Measurements from ENCODE around the gene FUBP1.

DNA sequence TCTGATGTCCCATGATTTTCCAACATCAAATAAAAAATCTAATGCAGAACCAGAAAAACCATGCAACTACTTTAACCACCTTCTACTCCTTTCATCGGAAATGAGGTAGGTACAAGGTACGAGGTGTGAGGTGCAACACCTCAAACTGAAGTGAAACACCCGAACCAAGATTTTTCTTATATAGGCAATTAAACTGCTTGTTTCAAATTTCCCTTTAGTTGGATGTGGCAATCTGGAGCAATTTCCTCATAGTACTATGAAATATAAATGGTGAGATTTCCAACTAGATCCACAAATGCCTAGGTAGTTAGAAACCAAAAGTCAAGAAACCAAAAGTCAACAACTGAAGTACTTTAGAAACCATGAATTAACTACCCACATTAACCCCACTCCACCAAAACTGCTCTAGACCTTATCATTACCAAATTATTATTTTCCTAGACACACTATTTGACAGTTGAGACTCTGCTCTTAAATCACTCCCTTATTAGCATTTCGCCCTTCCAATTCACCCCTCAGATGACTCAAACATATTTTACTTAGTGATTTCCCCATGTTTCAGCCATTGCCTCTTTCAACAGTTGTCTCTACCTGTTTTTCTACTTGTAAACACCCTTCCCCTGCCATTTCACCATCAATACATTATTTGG is 37.8 kb downstream of the FUBP1 start:
- TF ChIP-seq SPI1 (IDR thresholded peaks at IDR 0.05; ENCODE audit: low read depth, low read length) (no peak), TAF1 (IDR thresholded peaks at IDR 0.05; ENCODE audit: low read depth, low read length) (no peak), POLR2A (IDR thresholded peaks at IDR 0.05; ENCODE audit: low read depth, low read length) (peak; percentile 36; the same call in 1 of the 2 replicates), POU2F2 (IDR thresholded peaks at IDR 0.05; ENCODE audit: low read depth, low read length) (no peak), POLR2AphosphoS5 (IDR thresholded peaks at IDR 0.05; ENCODE audit: low read depth, low read length) (peak; percentile 52; the same call in 1 of the 2 replicates), PAX5 (IDR thresholded peaks at IDR 0.05; ENCODE audit: insufficient read depth, low read length, severe bottlenecking) (no peak)
